Measurements from ENCODE around the gene RNF169.
"Not testable (repeated sequence)": the region's sequence is repeated elsewhere in the genome, so short reads cannot be mapped to it uniquely, and the experiment has no call there.

The RNF169 gene

DNA sequence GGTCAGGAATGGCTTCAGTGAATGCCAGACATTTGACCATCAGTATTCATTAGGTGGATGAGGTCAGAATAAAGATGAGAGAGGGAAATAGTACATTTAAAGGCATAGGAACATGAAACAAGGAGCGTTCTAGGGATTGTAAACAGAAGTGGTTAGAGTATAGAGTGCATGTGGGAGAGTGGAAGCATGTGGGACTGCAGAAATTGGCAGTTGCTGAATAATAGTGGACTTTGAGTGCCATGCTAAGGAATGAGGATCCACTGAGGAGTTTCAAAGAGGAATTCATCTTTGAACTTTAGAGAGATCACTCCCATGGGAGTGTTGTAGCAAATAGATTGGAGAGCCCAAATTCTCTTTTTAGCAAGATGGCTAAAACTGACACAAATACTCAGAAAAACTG, 7.9 kb downstream of the RNF169 start:
- intact Hi-C loops (cut with DNase I) = no loop called here
- DNase-seq = no peak

DNA sequence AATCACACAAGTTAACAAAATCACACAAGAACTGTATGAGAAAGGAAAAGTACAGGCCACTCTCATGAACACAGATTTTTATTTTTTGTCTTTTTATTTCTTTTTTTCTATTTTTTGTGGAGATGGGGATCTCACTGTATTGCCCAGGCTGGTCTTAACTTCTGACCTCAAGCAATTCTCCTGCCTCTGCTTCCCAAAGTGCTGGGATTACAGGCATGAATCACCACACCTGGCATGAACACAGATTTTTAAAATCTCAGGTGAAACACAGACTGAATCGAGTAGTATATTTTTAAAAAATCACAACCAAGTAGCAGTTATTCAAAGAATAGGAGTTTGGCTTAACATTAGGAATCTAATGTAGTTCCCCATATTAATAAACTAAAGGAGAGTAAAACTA, 18.3 kb downstream of the RNF169 start:
- intact Hi-C loops (cut with DNase I) = no loop called here

GRCh38 chr11:74768172-74768651, 19.6 kb downstream of the RNF169 start:
- not testable (repeated sequence) for DNase-seq

More for the DNA sequence above, 18.3 kb downstream of the RNF169 start:
- DNase-seq = no peak

DNA sequence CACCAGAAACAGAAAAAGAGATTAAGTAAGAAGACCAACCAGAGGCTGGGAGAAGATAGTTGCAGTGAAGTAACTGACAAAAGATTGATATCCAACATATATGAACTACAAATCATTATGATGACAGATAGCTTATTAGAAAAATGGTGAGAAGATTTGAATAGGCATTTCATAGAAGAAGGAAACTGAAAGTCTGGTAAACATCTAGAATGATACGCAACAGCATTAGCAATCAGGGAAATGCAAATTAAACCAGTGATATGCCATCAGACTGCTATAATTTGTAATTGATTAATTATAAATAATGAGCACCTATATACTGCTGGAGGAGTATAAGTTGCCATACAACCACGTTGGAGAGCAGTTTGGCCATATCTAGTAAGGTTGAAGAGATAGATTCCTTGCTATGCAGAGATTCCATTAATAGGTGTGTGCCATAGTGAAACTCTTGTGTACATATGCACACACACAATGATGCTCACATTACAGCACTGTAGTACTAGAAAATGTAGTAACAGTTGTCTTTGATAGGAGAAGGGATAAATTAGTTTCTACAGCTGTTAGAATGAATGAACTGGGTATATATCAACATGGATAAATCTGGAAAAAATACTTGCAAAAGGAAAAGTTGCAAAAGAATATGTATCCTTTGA, 20.5 kb downstream of the RNF169 start:
- no peak for DNase-seq
- intact Hi-C loops (cut with DNase I) = no loop called here

More at GRCh38 chr11:74768172-74768651, 19.6 kb downstream of the RNF169 start:
- intact Hi-C loops (cut with DNase I) = not testable (repeated sequence)

- intact Hi-C loops (cut with DNase I) = no loop called here
Observed at GRCh38 chr11:74770456-74770855, 21.8 kb downstream of the RNF169 start.

DNA sequence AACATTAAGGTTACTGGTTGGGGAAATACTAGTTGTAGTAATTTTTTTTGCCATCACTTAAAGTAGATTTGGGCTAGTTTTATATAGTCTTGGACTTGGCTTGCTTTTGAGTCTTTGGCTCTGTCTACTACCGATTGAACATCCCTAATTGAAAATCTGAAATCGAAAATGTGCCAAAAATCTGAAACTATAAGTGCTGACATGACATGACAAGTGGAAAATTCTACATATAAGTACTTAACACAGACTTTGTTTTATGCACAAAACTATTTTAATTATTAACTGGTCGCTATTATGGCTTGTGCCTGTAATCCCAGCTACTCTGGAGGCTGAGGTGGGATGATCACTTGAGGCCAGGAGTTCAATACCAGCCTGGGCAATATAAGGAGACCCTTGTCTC, 22.5 kb downstream of the RNF169 start:
- intact Hi-C loops (cut with DNase I) = no loop called here
- no peak for DNase-seq

More at GRCh38 chr11:74770456-74770855, 21.8 kb downstream of the RNF169 start:
- no peak for DNase-seq

GRCh38 chr11:74773476-74773875, 24.8 kb downstream of the RNF169 start:
- intact Hi-C loops (cut with DNase I) = no loop called here
- no peak for DNase-seq

GRCh38 chr11:74775762-74776161, 27.1 kb downstream of the RNF169 start:
- intact Hi-C loops (cut with DNase I) = no loop called here
- no peak for DNase-seq

GRCh38 chr11:74776546-74776945, 27.9 kb downstream of the RNF169 start:
- no peak for DNase-seq
- intact Hi-C loops (cut with DNase I) = no loop called here

GRCh38 chr11:74777038-74777437, 28.4 kb downstream of the RNF169 start:
- intact Hi-C loops (cut with DNase I) = no loop called here

DNA sequence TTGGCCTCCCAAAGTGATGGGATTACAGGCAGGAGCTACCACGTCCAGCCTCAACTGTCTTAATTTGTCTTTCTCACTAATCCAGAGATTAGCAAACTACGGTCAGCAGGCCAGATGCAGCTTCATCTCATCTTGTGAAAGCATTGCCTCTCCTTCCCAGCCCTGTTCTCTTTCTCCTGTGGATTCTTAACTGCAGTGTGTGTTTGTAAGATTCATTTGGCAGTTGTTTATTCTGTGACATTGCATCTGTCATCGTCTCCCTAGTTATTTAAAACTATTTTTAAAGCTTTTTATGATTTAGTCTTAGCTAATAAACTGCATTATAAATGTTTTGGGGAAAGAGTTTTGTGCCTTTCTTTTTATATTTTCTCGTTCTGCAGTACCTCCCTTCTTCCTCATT, 29.2 kb downstream of the RNF169 start:
- no peak for DNase-seq
- intact Hi-C loops (cut with DNase I) = no loop called here

More at GRCh38 chr11:74777038-74777437, 28.4 kb downstream of the RNF169 start:
- DNase-seq = no peak

DNA sequence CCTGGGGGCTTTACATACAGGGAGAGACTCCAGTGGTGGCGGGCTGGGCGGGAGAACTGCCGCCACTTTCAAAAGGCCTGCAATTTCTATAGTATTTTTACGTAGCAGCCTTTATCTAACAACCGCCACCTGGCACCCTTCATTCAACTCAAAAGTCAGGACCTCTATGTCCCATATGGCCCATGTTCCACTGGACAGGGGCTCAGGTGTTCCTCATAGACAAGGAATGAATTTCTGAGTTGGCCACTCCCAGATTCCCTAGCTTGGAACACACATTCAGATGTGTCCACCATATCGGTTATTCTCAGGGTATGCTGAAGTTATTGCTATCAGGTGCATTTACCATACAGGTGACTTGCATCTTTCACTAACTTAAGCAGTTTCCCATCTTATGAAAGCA, 29.9 kb downstream of the RNF169 start:
- DNase-seq = no peak
- intact Hi-C loops (cut with DNase I) = no loop called here

GRCh38 chr11:74780248-74781005, 31.8 kb downstream of the RNF169 start:
- intact Hi-C loops (cut with DNase I) = no loop called here
- DNase-seq = no peak

DNA sequence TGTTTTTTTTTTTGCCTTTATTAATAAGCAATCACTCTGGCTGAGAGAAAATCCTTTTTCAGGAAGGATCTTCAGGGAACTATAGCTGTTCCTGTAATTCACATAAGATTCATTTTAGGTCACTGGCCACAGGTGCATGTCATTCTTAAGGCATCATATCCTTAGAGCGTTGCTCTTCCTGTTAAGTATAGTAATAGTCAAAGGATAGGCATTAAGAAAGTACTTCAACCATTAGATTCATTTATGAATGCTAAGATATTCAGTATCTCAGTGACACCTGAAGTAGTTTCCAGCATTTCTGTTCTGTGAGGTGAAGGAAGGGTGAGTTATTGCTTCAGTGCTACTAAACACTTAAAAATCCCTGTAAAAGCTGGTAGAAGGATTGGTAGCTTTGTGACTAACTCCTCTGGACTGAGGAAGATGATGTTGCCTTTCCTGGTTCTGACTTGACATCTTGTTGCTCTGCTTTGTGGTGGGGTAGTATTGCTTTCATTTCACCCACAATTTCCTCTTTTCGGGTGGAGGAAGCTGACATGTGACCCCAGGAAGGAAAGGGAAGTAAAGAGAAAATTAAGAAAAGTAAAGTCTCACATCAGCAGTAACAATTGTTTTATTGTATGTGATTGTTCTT, 34.7 kb downstream of the RNF169 start:
- intact Hi-C loops (cut with DNase I) = no loop called here
- no peak for DNase-seq

GRCh38 chr11:74784234-74784633, 35.6 kb downstream of the RNF169 start:
- DNase-seq = no peak
- intact Hi-C loops (cut with DNase I) = no loop called here

DNA sequence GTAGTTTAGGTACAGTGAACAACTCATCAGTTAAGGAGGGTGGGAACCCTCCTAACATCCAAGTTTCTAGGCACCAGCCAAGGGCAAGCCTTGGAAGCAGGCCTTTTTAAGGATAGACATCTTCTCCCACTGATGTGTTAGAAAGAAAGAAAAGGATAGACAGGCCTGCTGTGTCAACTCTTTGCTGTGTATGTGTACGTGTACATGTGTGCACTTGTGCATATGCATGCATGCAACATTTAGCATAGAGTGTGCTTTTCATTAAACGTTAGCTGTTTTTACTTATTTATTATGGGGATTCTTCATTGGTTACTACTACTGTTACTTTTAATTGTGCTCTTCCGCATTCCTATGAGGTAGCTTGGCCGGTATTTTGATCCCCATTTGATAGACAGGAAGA, 36.1 kb downstream of the RNF169 start:
- intact Hi-C loops (cut with DNase I) = no loop called here
- no peak for DNase-seq

DNA sequence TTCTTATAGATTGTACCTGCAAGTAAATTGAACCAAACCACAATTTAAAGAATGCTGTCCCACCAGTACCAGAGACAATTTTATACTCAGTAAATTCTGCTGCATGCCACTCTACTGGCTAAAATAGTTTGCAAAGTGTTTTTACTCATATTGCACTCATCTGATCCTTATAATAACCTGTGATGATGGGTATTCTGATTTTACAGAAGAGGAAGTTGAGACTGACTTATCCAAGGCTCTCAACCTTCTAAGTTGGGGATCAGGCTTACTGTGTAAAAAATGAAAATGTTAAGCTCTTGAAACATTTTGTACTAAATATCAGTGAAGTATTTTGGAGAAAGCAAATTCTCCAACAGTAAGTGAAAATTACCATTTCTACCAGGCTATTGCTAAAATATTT, 37.9 kb downstream of the RNF169 start:
- intact Hi-C loops (cut with DNase I) = no loop called here
- no peak for DNase-seq

DNA sequence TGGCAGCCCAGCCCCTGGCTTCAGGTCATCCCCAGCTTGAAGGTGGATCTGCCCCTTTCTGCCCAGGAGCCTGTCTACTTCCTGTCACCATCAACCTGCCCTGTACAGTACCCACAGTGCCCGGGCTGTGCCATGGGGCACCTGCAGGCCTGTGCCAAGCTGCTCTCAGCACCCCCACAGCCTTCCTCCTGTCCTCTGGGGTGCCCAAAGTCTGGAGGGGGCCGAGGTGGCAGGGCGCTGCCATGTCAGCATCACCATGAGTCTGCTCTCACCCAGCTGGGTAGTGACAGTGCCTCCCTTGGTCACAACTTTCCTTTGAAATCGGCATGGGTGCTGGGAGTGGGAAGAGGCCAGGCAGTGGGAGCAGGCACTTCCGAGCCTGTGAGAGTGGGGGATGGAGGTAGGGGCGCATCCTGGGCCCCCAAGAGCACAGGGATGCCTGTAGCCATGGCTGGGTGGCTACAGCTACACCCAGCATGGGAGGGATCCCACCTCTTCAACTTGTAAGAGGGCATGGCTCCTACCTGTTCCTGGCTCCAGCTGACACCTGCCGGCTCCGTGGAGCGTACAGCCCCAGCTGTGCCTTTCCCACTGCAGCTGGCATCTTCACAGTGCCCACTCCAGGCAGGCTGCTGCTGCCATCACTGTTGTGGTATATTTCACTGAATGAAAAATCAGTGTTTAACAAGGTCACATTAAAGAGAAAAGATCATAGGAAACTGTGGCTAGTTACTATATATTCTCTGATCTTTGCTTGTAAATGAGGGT, 42.9 kb downstream of the RNF169 start:
- intact Hi-C loops (cut with DNase I) = no loop called here
- DNase-seq = no peak

DNA sequence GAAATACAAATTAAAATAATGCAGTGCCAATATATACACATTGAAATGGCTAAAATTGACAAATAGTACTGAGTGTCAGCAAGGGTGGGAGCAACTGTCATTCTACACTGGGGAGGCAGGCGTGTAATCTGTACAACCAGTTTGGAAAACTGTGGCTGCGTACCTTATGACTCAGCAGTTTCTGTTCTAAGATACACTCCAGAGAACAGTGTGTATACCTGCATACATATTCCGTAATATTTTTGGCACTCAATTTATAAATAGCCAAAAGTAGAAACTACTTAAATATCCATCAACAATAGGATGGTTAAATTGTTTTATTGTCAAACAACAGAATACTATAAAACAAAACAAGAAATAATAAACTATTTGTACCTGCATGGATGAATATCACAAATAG, 57.6 kb downstream of the RNF169 start:
- no peak for DNase-seq
- intact Hi-C loops (cut with DNase I) = no loop called here

DNA sequence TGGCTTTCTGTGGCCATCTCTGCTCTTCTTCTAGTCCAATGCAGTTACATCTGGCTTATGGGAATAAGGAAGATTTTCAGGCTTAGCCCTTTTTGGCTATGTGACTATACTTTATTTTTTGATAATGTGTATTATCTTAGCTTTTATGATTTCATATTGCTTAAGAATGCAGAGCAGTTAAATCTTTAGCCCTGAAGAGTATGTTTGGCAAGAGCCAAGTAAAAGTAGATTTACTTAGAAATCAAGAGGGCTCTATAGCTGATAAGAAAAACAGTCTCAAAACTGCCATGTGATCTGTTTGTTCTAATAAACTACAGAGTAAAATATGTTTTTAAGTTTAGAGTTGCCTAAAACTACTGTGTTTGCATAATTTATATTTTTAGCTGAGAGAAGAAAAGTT, 61.2 kb downstream of the RNF169 start:
- intact Hi-C loops (cut with DNase I) = no loop called here
- no peak for DNase-seq

GRCh38 chr11:74815966-74816365, 67.3 kb downstream of the RNF169 start:
- DNase-seq = no peak
- intact Hi-C loops (cut with DNase I) = no loop called here
